CD4-positive, alpha-beta T cell (primary cell): ENCODE measurements around the gene EAF1. TPM values are rescaled to one million over a fixed set of nuclear protein-coding genes. Genes with fewer than 3 reads are reported as not detected.
"Not testable (repeated sequence)": the region's sequence is repeated elsewhere in the genome, so short reads cannot be mapped to it uniquely, and the experiment has no call there.

Experiments
- ATAC-seq: fragments of 200-7000 bp; cut with Tn5 transposase; one replicate; pipeline ENCODE4 v1.10.0; 2022; ENCODE audit warnings: mild to moderate bottlenecking; ENCODE audit not compliant: poor library complexity
- CTCF ChIA-PET: fragments of 350-600 bp; sonication (Branson Sonifier 250); formaldehyde crosslinking; loops from one replicate; lab custom pipeline; 2021; ENCODE audit warnings: antibody characterized with exemption, inconsistent platforms; lab: Charles Lee
- POLR2A ChIA-PET: fragments of 350-600 bp; sonication (Branson Sonifier 250); formaldehyde crosslinking; loops from one replicate; lab custom pipeline; 2021; ENCODE audit warnings: antibody characterized with exemption, inconsistent platforms; lab: Charles Lee
- DNase-seq, 14 experiments: peaks; one replicate each; pipeline ENCODE4 v3.0.0-alpha.2; 2013 to 2020; ENCODE audit warnings: mixed read lengths in 2 of 14
- H3K27ac ChIP-seq, 2 donors: one replicate each; pipeline versions ENCODE4 v1.5.1 to v1.7.0; 2013; ENCODE audit warnings: low read length in 2 of 2, low read depth in 1 of 2, mild to moderate bottlenecking in 1 of 2
- H3K27me3 ChIP-seq, 2 experiments: 1 replicate in 1 of 2; 2 replicates in 1 of 2; pipeline versions ENCODE4 v1.6.1 to v1.7.0; 2013; ENCODE audit warnings: low read length in 2 of 2, control low read depth in 1 of 2, mild to moderate bottlenecking in 1 of 2, moderate library complexity in 1 of 2; ENCODE audit not compliant: insufficient read depth in 2 of 2, control insufficient read depth in 1 of 2
- H3K36me3 ChIP-seq: one replicate; pipeline ENCODE4 v1.6.1; 2013; ENCODE audit warnings: low read length, control low read depth; ENCODE audit not compliant: insufficient read depth
- H3K4me1 ChIP-seq: one replicate; pipeline ENCODE4 v1.6.1; 2013; ENCODE audit warnings: low read length, control low read depth; ENCODE audit not compliant: insufficient read depth
- H3K4me3 ChIP-seq: one replicate; pipeline ENCODE4 v1.5.1; 2013; ENCODE audit warnings: mild to moderate bottlenecking, low read length, moderate library complexity
- H3K9me3 ChIP-seq, 2 experiments: 1 replicate in 1 of 2; 2 replicates in 1 of 2; pipeline versions ENCODE4 v1.6.1 to v1.7.0; 2013; ENCODE audit warnings: low read length in 2 of 2, mild to moderate bottlenecking in 2 of 2, control low read depth in 1 of 2, moderate library complexity in 1 of 2; ENCODE audit not compliant: control insufficient read depth in 1 of 2, insufficient read depth in 1 of 2
- H3K27ac Mint-ChIP-seq: one replicate; pipeline ENCODE4 v1.8.0; 2020; ENCODE audit warnings: mixed read lengths
- H3K27me3 Mint-ChIP-seq: one replicate; pipeline ENCODE4 v1.8.0; 2021; ENCODE audit warnings: mixed read lengths
- H3K36me3 Mint-ChIP-seq: one replicate; pipeline ENCODE4 v1.8.0; 2021; ENCODE audit warnings: low read depth, mixed read lengths
- H3K4me1 Mint-ChIP-seq: one replicate; pipeline ENCODE4 v1.8.0; 2021; ENCODE audit warnings: low read depth, mixed read lengths
- H3K4me3 Mint-ChIP-seq: one replicate; pipeline ENCODE4 v1.8.0; 2020; ENCODE audit warnings: mild to moderate bottlenecking, mixed read lengths
- H3K9me3 Mint-ChIP-seq: one replicate; pipeline ENCODE4 v1.8.0; 2020; ENCODE audit warnings: mixed read lengths
- intact Hi-C, 2 experiments: fragments of 100-400 bp; cut with DNase I in 1 of 2; cut with micrococcal nuclease in 1 of 2; formaldehyde crosslinking; loops; one replicate each; pipeline versions ENCODE4 v1.15.1 to v1.9.0; 2023 to 2025; cut with DNase I, micrococcal nuclease
- total RNA-seq, 174 experiments: library from RNA in 2 of 174; stranded (reverse) in 2 of 174; gene quantifications; one replicate each; pipeline ENCODE4 v1.2.3 and lab custom pipeline; 2021 to 2026
- TF ChIP-seq, protein P1 (sequence below): fragments of 200-600 bp; IDR thresholded peaks from one replicate; pipeline ENCODE4 v1.8.0; 2022; ENCODE audit warnings: antibody characterized with exemption, mild to moderate bottlenecking

EAF1 gene
- total RNA-seq, 2 experiments from 2014 or later = 31.7 to 34.9 TPM

GRCh38 chr3:15385901-15386653 is 41.3 kb upstream of the EAF1 start:
- Mint-ChIP-seq H3K36me3 (no peaks in the 10 kb centered on the region), H3K27ac (no peak overlapping the region), H3K9me3 (no peaks in the 10 kb centered on the region), H3K27me3 (no peaks in the 10 kb centered on the region), H3K4me1 (no peaks in the 10 kb centered on the region), H3K4me3 (no peak overlapping the region)
- Histone ChIP-seq H3K27ac (no peak overlapping the region), H3K4me1 (no peaks in the 10 kb centered on the region), H3K36me3 (no peaks in the 10 kb centered on the region), H3K27me3 (no peaks in the 10 kb centered on the region), H3K4me3 (no peak overlapping the region), H3K9me3 (peaks cover 0 to 8% of the 10 kb centered on the region in 2 experiments)
- POLR2A ChIA-PET = no interaction called here
- DNase-seq (no peak), ATAC-seq (no peak)
- CTCF ChIA-PET = no interaction called here
- intact Hi-C loops = no loop called here
- TF ChIP-seq, protein P1, sequence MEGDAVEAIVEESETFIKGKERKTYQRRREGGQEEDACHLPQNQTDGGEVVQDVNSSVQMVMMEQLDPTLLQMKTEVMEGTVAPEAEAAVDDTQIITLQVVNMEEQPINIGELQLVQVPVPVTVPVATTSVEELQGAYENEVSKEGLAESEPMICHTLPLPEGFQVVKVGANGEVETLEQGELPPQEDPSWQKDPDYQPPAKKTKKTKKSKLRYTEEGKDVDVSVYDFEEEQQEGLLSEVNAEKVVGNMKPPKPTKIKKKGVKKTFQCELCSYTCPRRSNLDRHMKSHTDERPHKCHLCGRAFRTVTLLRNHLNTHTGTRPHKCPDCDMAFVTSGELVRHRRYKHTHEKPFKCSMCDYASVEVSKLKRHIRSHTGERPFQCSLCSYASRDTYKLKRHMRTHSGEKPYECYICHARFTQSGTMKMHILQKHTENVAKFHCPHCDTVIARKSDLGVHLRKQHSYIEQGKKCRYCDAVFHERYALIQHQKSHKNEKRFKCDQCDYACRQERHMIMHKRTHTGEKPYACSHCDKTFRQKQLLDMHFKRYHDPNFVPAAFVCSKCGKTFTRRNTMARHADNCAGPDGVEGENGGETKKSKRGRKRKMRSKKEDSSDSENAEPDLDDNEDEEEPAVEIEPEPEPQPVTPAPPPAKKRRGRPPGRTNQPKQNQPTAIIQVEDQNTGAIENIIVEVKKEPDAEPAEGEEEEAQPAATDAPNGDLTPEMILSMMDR = no peak

DNA sequence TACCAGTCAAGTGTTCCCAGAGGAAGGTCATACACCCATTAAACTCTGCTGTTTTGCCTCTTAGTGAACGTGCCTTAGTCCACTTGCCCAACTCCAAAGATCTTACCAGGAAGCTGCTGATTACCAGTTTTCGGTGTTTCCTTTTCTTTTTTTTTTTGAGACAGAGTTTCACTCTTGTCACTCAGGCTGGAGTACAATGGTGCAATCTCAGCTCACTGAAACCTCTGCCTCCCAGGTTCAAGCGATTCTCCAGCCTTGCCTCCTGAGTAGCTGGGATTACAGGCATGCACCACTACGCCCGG is 40.8 kb upstream of the EAF1 start:
- H3K36me3 ChIP-seq, intact Hi-C loops, H3K27me3 ChIP-seq, H3K9me3 Mint-ChIP-seq, H3K27ac Mint-ChIP-seq, CTCF ChIA-PET, DNase-seq, H3K27ac ChIP-seq, H3K4me1 Mint-ChIP-seq, H3K4me3 ChIP-seq, ATAC-seq, H3K4me3 Mint-ChIP-seq, H3K27me3 Mint-ChIP-seq, H3K36me3 Mint-ChIP-seq, H3K4me1 ChIP-seq, H3K9me3 ChIP-seq, POLR2A ChIA-PET: not testable (repeated sequence)

- intact Hi-C loops = no loop called here
- Mint-ChIP-seq H3K4me1 (no peaks in the 10 kb centered on the region), H3K4me3 (no peak overlapping the region), H3K27me3 (no peaks in the 10 kb centered on the region), H3K9me3 (no peaks in the 10 kb centered on the region), H3K27ac (no peak overlapping the region), H3K36me3 (no peaks in the 10 kb centered on the region)
- Histone ChIP-seq H3K4me3 (no peak overlapping the region), H3K27me3 (no peaks in the 10 kb centered on the region), H3K4me1 (no peaks in the 10 kb centered on the region), H3K36me3 (no peaks in the 10 kb centered on the region), H3K27ac (no peak overlapping the region), H3K9me3 (peaks cover 0 to 8% of the 10 kb centered on the region in 2 experiments)
- TF ChIP-seq, protein P1 = no peak
- DNase-seq = no peak
- ATAC-seq = no peak
- ChIA-PET CTCF (no interaction called here), POLR2A (no interaction called here)
Measured at GRCh38 chr3:15387171-15387581, 40.2 kb upstream of the EAF1 start.

- no peak for DNase-seq
- intact Hi-C loops = no loop called here
- POLR2A ChIA-PET = no interaction called here
- ATAC-seq = no peak
- Mint-ChIP-seq H3K4me1 (no peaks in the 10 kb centered on the region), H3K27me3 (no peaks in the 10 kb centered on the region), H3K9me3 (no peaks in the 10 kb centered on the region), H3K36me3 (no peaks in the 10 kb centered on the region), H3K4me3 (no peak overlapping the region), H3K27ac (no peak overlapping the region)
- no peak overlapping the region for H3K27ac ChIP-seq
- H3K9me3 ChIP-seq = peaks cover 0 to 8% of the 10 kb centered on the region in 2 experiments
- H3K4me3 ChIP-seq = no peak overlapping the region
- H3K4me1 ChIP-seq = no peaks in the 10 kb centered on the region
- H3K36me3 ChIP-seq = no peaks in the 10 kb centered on the region
- CTCF ChIA-PET = no interaction called here
- TF ChIP-seq, protein P1 = no peak
- no peaks in the 10 kb centered on the region for H3K27me3 ChIP-seq
Measured at GRCh38 chr3:15387735-15388134, 39.7 kb upstream of the EAF1 start.

GRCh38 chr3:15388335-15388734 is 39.1 kb upstream of the EAF1 start:
- H3K27ac Mint-ChIP-seq, H3K4me3 Mint-ChIP-seq: not testable (repeated sequence)
- CTCF ChIA-PET = interaction anchor here (1.3 kb wide), 1 partner anchor 185 kb away, joined by 5 read pairs; no protein-coding TSS in a partner anchor

More at GRCh38 chr3:15388335-15388734, 39.1 kb upstream of the EAF1 start:
- H3K4me1 Mint-ChIP-seq, intact Hi-C loops, ATAC-seq, DNase-seq, H3K27me3 ChIP-seq, H3K4me3 ChIP-seq, H3K9me3 Mint-ChIP-seq, H3K27ac ChIP-seq, POLR2A ChIA-PET, H3K4me1 ChIP-seq, H3K36me3 Mint-ChIP-seq, H3K36me3 ChIP-seq, H3K9me3 ChIP-seq, H3K27me3 Mint-ChIP-seq: not testable (repeated sequence)
